HEK293T (cell line): ENCODE measurements around the gene CORO6.

Source experiments
- CTCF ChIA-PET: fragments of 350-600 bp; formaldehyde crosslinking; extraction: SDS; loops from one replicate; lab custom pipeline; 2021; ENCODE audit warnings: antibody characterized with exemption, inconsistent platforms; lab: Yijun Ruan, JAX
- POLR2A ChIA-PET: fragments of 350-600 bp; formaldehyde crosslinking; extraction: SDS; loops from one replicate; lab custom pipeline; 2020; ENCODE audit warnings: antibody characterized with exemption, inconsistent platforms; lab: Yijun Ruan, JAX
- DNase-seq: peaks from one replicate; pipeline ENCODE4 v3.0.0; 2012; ENCODE audit warnings: mixed read lengths; ENCODE audit errors: extremely low spot score
- ARNT ChIP-seq: fragments of 450-650 bp; IDR thresholded peaks from 2 replicates; pipeline ENCODE4 v1.6.1; 2017; ENCODE audit warnings: mild to moderate bottlenecking
- BHLHE40 ChIP-seq: fragments of 450-650 bp; IDR thresholded peaks from 2 replicates; pipeline ENCODE4 v1.6.1; 2016; ENCODE audit warnings: mild to moderate bottlenecking, moderate library complexity, borderline replicate concordance
- CTBP1 ChIP-seq: fragments of 450-650 bp; IDR thresholded peaks from 2 replicates; pipeline ENCODE4 v1.6.1; 2016; ENCODE audit warnings: borderline replicate concordance
- ELF4 ChIP-seq: fragments of 450-650 bp; IDR thresholded peaks from 2 replicates; pipeline ENCODE4 v1.6.1; 2017; ENCODE audit warnings: antibody characterized with exemption
- FOXA1 ChIP-seq: fragments of 450-650 bp; IDR thresholded peaks from 2 replicates; pipeline ENCODE4 v1.6.1; 2016; ENCODE audit warnings: mild to moderate bottlenecking
- FOXK2 ChIP-seq: fragments of 450-650 bp; IDR thresholded peaks from 2 replicates; pipeline ENCODE4 v1.6.1; 2016; ENCODE audit warnings: mild to moderate bottlenecking
- FOXM1 ChIP-seq: fragments of 450-650 bp; IDR thresholded peaks from 2 replicates; pipeline ENCODE4 v1.6.1; 2017; ENCODE audit warnings: mild to moderate bottlenecking, borderline replicate concordance
- HDGF ChIP-seq: fragments of 450-650 bp; IDR thresholded peaks from 2 replicates; pipeline ENCODE4 v1.6.1; 2017; ENCODE audit warnings: antibody characterized with exemption, borderline replicate concordance
- L3MBTL2 ChIP-seq: fragments of 450-650 bp; conservative IDR thresholded peaks from 2 replicates; pipeline ENCODE4 v1.6.1; 2016; ENCODE audit warnings: mild to moderate bottlenecking
- LEF1 ChIP-seq: fragments of 450-650 bp; IDR thresholded peaks from 2 replicates; pipeline ENCODE4 v1.6.1; 2017; ENCODE audit warnings: mild to moderate bottlenecking, borderline replicate concordance
- NFRKB ChIP-seq: fragments of 450-650 bp; IDR thresholded peaks from 2 replicates; pipeline ENCODE4 v1.6.1; 2016; ENCODE audit warnings: mild to moderate bottlenecking, moderate library complexity
- SP1 ChIP-seq: fragments of 450-650 bp; IDR thresholded peaks from 2 replicates; pipeline ENCODE4 v1.6.1; 2017
- SUZ12 ChIP-seq: fragments of 450-650 bp; IDR thresholded peaks from 2 replicates; pipeline ENCODE4 v1.6.1; 2016; ENCODE audit warnings: mild to moderate bottlenecking
- TARDBP ChIP-seq: fragments of 450-650 bp; IDR thresholded peaks from 2 replicates; pipeline ENCODE4 v1.6.1; 2016
- ZNF384 ChIP-seq: fragments of 450-650 bp; IDR thresholded peaks from 2 replicates; pipeline ENCODE4 v1.6.1; 2016
- TF ChIP-seq, protein P1 (sequence below): fragments of 450-650 bp; IDR thresholded peaks from 2 replicates; pipeline ENCODE4 v1.6.1; 2016

CORO6 gene

DNA sequence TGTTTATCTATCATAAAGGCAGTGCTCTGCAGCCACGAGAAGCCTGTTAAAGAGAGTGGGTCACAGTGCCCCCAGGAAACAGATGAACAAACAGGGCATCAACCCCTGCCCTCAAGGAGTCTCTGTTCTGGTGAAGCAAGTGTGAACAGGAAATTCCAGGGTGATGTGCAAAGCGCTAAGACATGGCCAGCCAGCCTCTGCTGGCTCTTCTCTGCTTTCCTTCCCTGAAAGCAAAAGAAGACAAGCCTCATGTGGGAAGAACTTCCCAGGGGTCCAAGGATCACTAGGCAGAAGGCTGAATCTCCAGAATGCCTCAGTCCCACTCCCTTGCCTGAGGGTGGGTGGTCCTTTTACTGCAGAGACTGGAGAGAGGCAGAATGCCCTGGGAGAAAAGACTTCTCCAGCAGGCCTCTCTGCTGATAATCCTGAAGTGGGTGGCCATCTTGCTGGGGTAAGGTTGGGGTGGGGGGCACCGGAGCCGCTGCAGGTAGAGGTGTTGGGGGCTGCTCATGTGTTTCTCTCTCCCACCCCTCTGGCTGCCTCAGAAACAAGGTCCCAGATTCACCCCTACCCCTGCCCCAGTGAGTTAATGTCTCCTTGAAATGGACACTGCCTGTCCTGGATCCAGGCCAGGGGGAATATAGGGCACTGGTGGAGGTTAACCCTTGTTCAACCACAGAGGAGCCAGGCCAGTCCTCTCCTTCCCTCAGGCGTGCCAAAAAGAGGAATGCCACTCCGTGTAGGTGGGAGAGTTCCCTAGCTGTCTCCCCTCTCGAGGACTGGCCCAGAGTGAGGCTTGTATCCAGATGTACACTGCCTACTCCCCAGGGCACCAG, 27.4 kb downstream of the CORO6 start:
- CTCF ChIA-PET: interaction anchor here (1.0 to 1.2 kb wide), 2 partner anchors 14 to 25 kb away, joined by 3 to 4 read pairs; no protein-coding TSS in a partner anchor
- DNase-seq: no peak
- POLR2A ChIA-PET: interaction anchor here (1.0 kb wide), 1 partner anchor 29 kb away, joined by 4 read pairs; no protein-coding TSS in a partner anchor
- TF ChIP-seq BHLHE40: no peak
- TF ChIP-seq L3MBTL2: no peak
- TF ChIP-seq HDGF: no peak
- no peak for TF ChIP-seq ZNF384
- no peak for TF ChIP-seq SP1
- TF ChIP-seq FOXA1: no peak
- no peak for TF ChIP-seq ELF4
- TF ChIP-seq FOXM1: no peak
- TF ChIP-seq, protein P1, sequence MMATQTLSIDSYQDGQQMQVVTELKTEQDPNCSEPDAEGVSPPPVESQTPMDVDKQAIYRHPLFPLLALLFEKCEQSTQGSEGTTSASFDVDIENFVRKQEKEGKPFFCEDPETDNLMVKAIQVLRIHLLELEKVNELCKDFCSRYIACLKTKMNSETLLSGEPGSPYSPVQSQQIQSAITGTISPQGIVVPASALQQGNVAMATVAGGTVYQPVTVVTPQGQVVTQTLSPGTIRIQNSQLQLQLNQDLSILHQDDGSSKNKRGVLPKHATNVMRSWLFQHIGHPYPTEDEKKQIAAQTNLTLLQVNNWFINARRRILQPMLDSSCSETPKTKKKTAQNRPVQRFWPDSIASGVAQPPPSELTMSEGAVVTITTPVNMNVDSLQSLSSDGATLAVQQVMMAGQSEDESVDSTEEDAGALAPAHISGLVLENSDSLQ: no peak
- TF ChIP-seq FOXK2: no peak
- no peak for TF ChIP-seq CTBP1
- TF ChIP-seq LEF1: no peak
- TF ChIP-seq NFRKB: no peak
- no peak for TF ChIP-seq ARNT
- TF ChIP-seq SUZ12: no peak
- TF ChIP-seq TARDBP: no peak

DNA sequence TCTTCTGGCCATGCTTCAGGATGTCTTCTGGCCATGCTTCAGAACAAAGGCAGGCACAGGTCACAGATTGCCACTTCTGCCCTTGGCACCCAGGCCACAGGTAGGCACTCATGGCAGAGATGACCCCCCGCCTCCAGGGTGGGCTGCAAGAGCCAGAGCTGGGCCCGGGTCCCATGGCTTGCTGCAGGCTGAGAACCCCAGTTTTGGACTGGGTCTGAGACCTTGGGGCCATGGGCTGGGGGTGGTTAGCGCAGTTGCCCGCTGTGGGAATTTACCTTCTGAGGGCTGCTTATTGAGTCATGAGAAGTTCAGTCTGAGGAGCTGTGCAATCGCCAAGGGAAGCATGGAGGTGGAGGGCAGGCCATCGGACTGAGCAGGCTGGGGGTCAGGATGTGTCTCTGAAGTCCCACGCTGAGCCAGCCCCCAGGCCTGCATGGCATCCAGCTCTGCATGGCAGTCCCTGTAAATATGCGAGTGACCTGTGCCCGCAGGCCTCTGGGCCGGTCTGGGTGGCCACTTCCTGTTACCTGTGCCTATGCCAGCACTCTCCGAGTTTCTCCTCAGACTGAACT, 28.1 kb downstream of the CORO6 start:
- DNase-seq: no peak
- ChIA-PET CTCF (interaction anchor here (0.6 to 1.2 kb wide), 4 partner anchors 26 to 375 kb away, joined by 3 to 4 read pairs (median 4); partner anchors contain the start of gene CORO6), POLR2A (interaction anchor here (0.9 to 1.1 kb wide), 2 partner anchors 14 to 225 kb away, joined by 3 to 5 read pairs; no protein-coding TSS in a partner anchor)
- TF ChIP-seq NFRKB (no peak), FOXM1 (no peak), SUZ12 (no peak), FOXK2 (no peak), HDGF (no peak), CTBP1 (no peak), SP1 (no peak), LEF1 (no peak), FOXA1 (no peak)

- CTCF ChIA-PET: interaction anchor here (0.6 to 3.0 kb wide), 9 partner anchors 13 to 374 kb away, joined by 3 to 26 read pairs (median 4); partner anchors contain the start of gene CORO6
- no peak for DNase-seq
- POLR2A ChIA-PET: interaction anchor here (0.9 to 3.0 kb wide), 7 partner anchors 12 to 224 kb away, joined by 3 to 32 read pairs (median 12); partner anchors contain the start of genes ABHD15, CORO6 and TP53I13
- TF ChIP-seq ZNF384: no peak
- no peak for TF ChIP-seq L3MBTL2
- no peak for TF ChIP-seq FOXK2
- TF ChIP-seq FOXA1: no peak
- TF ChIP-seq, protein P1: no peak
- no peak for TF ChIP-seq ARNT
- no peak for TF ChIP-seq NFRKB
- no peak for TF ChIP-seq SP1
- no peak for TF ChIP-seq HDGF
- no peak for TF ChIP-seq SUZ12
- no peak for TF ChIP-seq BHLHE40
- TF ChIP-seq ELF4: no peak
Observed at GRCh38 chr17:29593591-29594518, 28.9 kb downstream of the CORO6 start.

GRCh38 chr17:29592850-29593551, 29.7 kb downstream of the CORO6 start, which contains the start of gene ANKRD13B:
ANKRD13B (plus strand) TSS chr17:29593132; CDS start chr17:29593622, 490 bp downstream.
- no peak for DNase-seq
- ChIA-PET POLR2A (interaction anchor here (0.8 to 3.0 kb wide), 14 partner anchors 8 to 500 kb away, joined by 3 to 32 read pairs (median 6); partner anchors contain the start of genes ABHD15, CORO6 and TP53I13), CTCF (interaction anchor here (0.7 to 3.0 kb wide), 11 partner anchors 12 to 493 kb away, joined by 3 to 26 read pairs (median 4); no protein-coding TSS in a partner anchor)
- no peak for TF ChIP-seq L3MBTL2
- TF ChIP-seq FOXM1: 0 out of 2 replicates have a peak, but pooled peaks have one; percentile 33
